Suprapubic skin (tissue), 4 donors: ENCODE measurements around the gene LARGE1.

Experiments used
- CTCF ChIP-seq, 2 donors: fragments of 200-600 bp in 1 of 2; fragments of 450-650 bp in 1 of 2; sonication (generic) in 1 of 2; IDR thresholded peaks; one replicate each; pipeline ENCODE4 v1.5.1; 2016 to 2019; ENCODE audit warnings: antibody characterized with exemption in 2 of 2, mild to moderate bottlenecking in 1 of 2, moderate library complexity in 1 of 2
- EP300 ChIP-seq: sonication (generic); formaldehyde crosslinking; IDR thresholded peaks from one replicate; pipeline ENCODE4 v1.6.1; 2017; ENCODE audit warnings: antibody characterized with exemption
- POLR2A ChIP-seq, 2 donors: fragments of 450-650 bp; IDR thresholded peaks; one replicate each; pipeline ENCODE4 v1.6.1; 2017; ENCODE audit warnings: antibody characterized with exemption in 2 of 2, mild to moderate bottlenecking in 2 of 2, moderate library complexity in 2 of 2
- POLR2AphosphoS5 ChIP-seq, 3 donors: sonication (generic); formaldehyde crosslinking; IDR thresholded peaks; one replicate each; pipeline ENCODE4 v1.6.1; 2017; ENCODE audit warnings: antibody characterized with exemption in 3 of 3

- TF ChIP-seq POLR2A (IDR thresholded peaks at IDR 0.05) (no peak), CTCF (IDR thresholded peaks at IDR 0.05) (no peak), POLR2AphosphoS5 (IDR thresholded peaks at IDR 0.05) (no peak), EP300 (no peak)
Measured at GRCh38 chr22:33923033-33923432, 2.8 kb upstream of the LARGE1 start.
